CD4-positive, alpha-beta memory T cell (primary cell): Measurements from ENCODE around the gene GMCL2. TPM values are rescaled to one million over a fixed set of nuclear protein-coding genes. Genes with fewer than 3 reads are reported as not detected.

ENCODE experiments used
- polyA plus RNA-seq, 2 donors: library from polyadenylated mRNA; unstranded; fragments of 300-500 nt; fragmentation: Illumina TruSeq; gene quantifications; one replicate each; pipeline ENCODE4 v1.2.3, GENCODE V29; 2021
- total RNA-seq, 2 experiments: library from RNA; stranded (reverse); gene quantifications; one replicate each; pipeline ENCODE4 v1.2.3, GENCODE V29; 2021

GMCL2 gene
- total and polyA plus RNA-seq, 4 experiments from 2014 or later, result not detected

Other genes starting within 250 kb of the GMCL2 start
- not detected for gene PROP1, start 191.1 kb downstream of the GMCL2 start, total RNA-seq
- not detected for gene PROP1, start 191.1 kb downstream of the GMCL2 start, polyA plus RNA-seq
- 1 to 10 TPM; 1.7 to 2.0 TPM for gene N4BP3, start 73.8 kb downstream of the GMCL2 start, total RNA-seq
- gene N4BP3, start 73.8 kb downstream of the GMCL2 start, polyA plus RNA-seq, result under 1 TPM; 0.30 to 0.53 TPM
- 10 to 100 TPM; 38.6 to 39.0 TPM for gene RMND5B, start 56.4 kb downstream of the GMCL2 start, total RNA-seq
- 10 to 100 TPM; 23.4 to 28.5 TPM for gene RMND5B, start 56.4 kb downstream of the GMCL2 start, polyA plus RNA-seq
- 10 to 100 TPM; 64.1 to 69.5 TPM for gene NHP2, start 33.5 kb downstream of the GMCL2 start, total RNA-seq
- gene NHP2, start 33.5 kb downstream of the GMCL2 start, polyA plus RNA-seq, result 100 to 1,000 TPM; 208 to 250 TPM
- 10 to 100 TPM; 82.1 to 85.3 TPM for gene HNRNPAB, start 17.2 kb upstream of the GMCL2 start, total RNA-seq
- 10 to 100 TPM; 29.4 to 75.3 TPM for gene HNRNPAB, start 17.2 kb upstream of the GMCL2 start, polyA plus RNA-seq
- gene PHYKPL, start 45.4 kb upstream of the GMCL2 start, total RNA-seq, result 100 to 1,000 TPM; 234 to 251 TPM
- gene PHYKPL, start 45.4 kb upstream of the GMCL2 start, polyA plus RNA-seq, result 10 to 100 TPM; 38.7 to 44.6 TPM